C4-2B (cell line): ENCODE data around the gene DNAH6.

Experiments
- CTCF ChIP-seq: fragments of 450-650 bp; conservative IDR thresholded peaks from 2 replicates; pipeline ENCODE4 v1.5.1; 2017; ENCODE audit warnings: mild to moderate bottlenecking
- ZFX ChIP-seq: fragments of 450-650 bp; IDR thresholded peaks from 2 replicates; pipeline ENCODE4 v1.6.1; 2017

- TF ChIP-seq CTCF = no peak
- TF ChIP-seq ZFX = no peak
Observed at GRCh38 chr2:84729224-84729623, 212.9 kb downstream of the DNAH6 start.
